SH-SY5Y (cell line): ENCODE results near the gene UBE3A.

Experiments used
- GATA2 ChIP-seq: IDR thresholded peaks from 2 replicates; pipeline ENCODE4 v1.6.1; 2011; ENCODE audit warnings: mild to moderate bottlenecking, low read depth, low read length
- GATA3 ChIP-seq: IDR thresholded peaks from 2 replicates; pipeline ENCODE4 v1.6.1; 2011; ENCODE audit warnings: low read depth, mild to moderate bottlenecking, low read length, moderate library complexity

GRCh38 chr15:25468611-25469010 lies 29.8 kb upstream of the UBE3A start:
- no peak for TF ChIP-seq GATA2
- no peak for TF ChIP-seq GATA3
